Epithelial cell of esophagus (primary cell): ENCODE measurements around the gene AFAP1.

Experiments
- DNase-seq: peaks from one replicate; pipeline ENCODE4 v3.0.0; 2010; ENCODE audit warnings: low read depth
- H3K4me3 ChIP-seq: 2 replicates; pipeline ENCODE4 v1.5.1; 2011; ENCODE audit warnings: mild to moderate bottlenecking, low read length, control low read depth
- TF ChIP-seq, protein P1 (sequence below): IDR thresholded peaks from 2 replicates; pipeline ENCODE4 v1.5.1; 2011; ENCODE audit warnings: low read depth, mild to moderate bottlenecking, low read length, control low read depth, inconsistent platforms; ENCODE audit not compliant: insufficient read depth; ENCODE audit errors: missing control alignments

The AFAP1 gene

GRCh38 chr4:7801001-7801400, 138.7 kb downstream of the AFAP1 start:
- no peak overlapping the region for H3K4me3 ChIP-seq
- no peak for DNase-seq
- TF ChIP-seq, protein P1, sequence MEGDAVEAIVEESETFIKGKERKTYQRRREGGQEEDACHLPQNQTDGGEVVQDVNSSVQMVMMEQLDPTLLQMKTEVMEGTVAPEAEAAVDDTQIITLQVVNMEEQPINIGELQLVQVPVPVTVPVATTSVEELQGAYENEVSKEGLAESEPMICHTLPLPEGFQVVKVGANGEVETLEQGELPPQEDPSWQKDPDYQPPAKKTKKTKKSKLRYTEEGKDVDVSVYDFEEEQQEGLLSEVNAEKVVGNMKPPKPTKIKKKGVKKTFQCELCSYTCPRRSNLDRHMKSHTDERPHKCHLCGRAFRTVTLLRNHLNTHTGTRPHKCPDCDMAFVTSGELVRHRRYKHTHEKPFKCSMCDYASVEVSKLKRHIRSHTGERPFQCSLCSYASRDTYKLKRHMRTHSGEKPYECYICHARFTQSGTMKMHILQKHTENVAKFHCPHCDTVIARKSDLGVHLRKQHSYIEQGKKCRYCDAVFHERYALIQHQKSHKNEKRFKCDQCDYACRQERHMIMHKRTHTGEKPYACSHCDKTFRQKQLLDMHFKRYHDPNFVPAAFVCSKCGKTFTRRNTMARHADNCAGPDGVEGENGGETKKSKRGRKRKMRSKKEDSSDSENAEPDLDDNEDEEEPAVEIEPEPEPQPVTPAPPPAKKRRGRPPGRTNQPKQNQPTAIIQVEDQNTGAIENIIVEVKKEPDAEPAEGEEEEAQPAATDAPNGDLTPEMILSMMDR, result no peak

GRCh38 chr4:7800410-7800809, 139.3 kb downstream of the AFAP1 start:
- DNase-seq, result no peak
- TF ChIP-seq, protein P1, result no peak
- H3K4me3 ChIP-seq, result no peak overlapping the region

DNA sequence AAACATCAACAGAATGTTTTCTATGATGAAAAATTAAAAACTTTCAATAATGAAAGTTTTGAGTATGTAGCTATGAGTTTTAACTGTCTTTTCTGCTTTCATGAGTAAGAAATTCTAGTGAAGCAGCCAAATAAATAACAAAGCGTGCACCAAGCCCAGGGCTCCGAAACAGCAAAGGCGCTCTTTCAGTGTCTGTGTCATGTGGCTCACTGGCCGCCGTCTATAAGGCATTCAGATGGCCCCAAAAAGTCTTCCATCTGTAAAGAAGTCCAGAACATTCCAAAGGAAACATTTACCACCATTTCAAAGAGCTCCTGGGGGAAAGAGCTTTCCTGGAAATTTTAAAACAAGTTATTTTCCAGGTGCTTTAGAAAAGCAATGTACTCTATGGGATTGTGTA, 139.9 kb downstream of the AFAP1 start:
- TF ChIP-seq, protein P1, result no peak
- DNase-seq, result no peak

DNA sequence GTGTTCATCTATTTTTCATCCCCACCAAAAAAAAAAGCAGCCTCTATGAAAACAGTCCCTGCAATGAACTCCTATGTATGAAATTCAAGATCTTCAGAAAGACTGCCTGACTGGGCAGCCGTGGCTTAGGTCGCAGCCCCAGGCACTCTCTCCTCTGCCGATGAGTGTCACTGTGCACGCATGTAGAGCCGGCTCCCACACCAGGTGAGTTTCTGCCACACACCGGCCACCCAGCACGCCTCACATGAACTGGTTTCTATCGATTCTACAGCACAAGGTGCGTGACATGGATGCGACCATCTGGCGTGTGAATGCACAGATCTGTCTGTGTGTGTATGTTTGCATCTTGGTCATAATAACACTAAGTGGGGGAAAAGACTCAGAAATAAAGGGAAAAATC, 140.4 kb downstream of the AFAP1 start:
- TF ChIP-seq, protein P1, result no peak
- no peak for DNase-seq
- H3K4me3 ChIP-seq, result no peak overlapping the region

More for the DNA sequence above, 139.9 kb downstream of the AFAP1 start:
- H3K4me3 ChIP-seq, result no peak overlapping the region

DNA sequence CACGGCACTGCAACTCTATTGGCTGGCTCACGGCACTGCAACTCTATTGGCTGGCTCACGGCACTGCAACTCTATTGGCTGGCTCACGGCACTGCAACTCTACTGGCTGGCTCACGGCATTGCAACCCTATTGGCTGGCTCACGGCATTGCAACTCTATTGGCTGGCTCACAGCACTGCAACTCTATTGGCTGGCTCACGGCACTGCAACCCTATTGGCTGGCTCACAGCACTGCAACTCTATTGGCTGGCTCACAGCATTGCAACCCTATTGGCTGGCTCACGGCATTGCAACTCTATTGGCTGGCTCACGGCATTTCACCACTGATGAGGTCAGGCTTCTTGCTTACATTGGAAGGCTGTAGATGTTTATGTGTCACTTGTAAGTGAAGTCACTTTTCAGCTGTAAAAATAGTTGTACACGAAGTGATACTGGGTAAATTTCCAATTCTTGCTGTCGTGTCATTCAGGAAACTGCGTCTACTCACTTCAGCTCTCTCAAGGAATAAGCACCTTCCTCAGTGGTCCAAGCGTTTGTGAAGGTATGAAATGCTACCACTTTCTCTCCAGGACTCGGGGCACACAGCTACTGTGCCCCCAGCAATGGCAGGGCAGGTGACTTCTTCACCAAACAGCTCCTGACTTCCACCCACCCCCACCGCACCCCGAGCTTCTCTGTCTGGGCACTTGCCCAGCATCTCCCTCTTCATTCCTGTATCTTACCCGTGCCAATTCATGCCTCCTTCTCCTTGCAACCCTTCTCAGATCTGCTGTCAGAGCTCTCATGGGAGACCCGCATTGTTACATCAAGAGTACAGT, 141.3 kb downstream of the AFAP1 start:
- TF ChIP-seq, protein P1, result no peak
- H3K4me3 ChIP-seq, result no peak overlapping the region
- no peak for DNase-seq

GRCh38 chr4:7797330-7797729, 142.3 kb downstream of the AFAP1 start:
- no peak overlapping the region for H3K4me3 ChIP-seq
- TF ChIP-seq, protein P1, result no peak
- no peak for DNase-seq

DNA sequence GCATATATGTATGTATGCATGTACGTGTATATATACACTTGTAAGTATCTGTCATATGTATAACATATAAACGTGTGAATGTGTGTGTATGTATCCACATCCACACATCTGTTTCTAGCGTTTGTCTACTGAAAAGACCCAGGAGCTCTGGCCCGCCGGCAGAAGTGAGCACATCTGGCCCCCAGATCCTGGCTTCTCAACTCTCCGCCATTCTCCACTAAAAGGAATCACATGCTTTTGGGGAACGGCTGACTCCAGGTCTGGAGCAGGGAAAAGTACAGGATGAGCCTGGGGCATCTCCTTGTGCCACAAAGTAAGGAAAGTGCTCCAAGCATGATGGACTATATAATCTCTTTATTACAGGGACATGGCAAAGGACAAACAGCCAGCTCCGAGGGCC, 143.7 kb downstream of the AFAP1 start:
- no peak for DNase-seq
- TF ChIP-seq, protein P1, result no peak
- H3K4me3 ChIP-seq, result no peak overlapping the region
